GM12891 (cell line): ENCODE data around the gene PLAU.

Source experiments
- PAX5 ChIP-seq: IDR thresholded peaks from 2 replicates; pipeline ENCODE4 v1.6.1; 2011; ENCODE audit warnings: low read length, moderate library complexity, mild to moderate bottlenecking; ENCODE audit not compliant: insufficient read depth, severe bottlenecking
- POLR2A ChIP-seq: IDR thresholded peaks from 2 replicates; pipeline ENCODE4 v1.6.1; 2011; ENCODE audit warnings: low read depth, low read length, control low read depth
- POLR2AphosphoS5 ChIP-seq: IDR thresholded peaks from 2 replicates; pipeline ENCODE4 v1.6.1; 2011; ENCODE audit warnings: low read depth, low read length, control low read depth
- POU2F2 ChIP-seq: IDR thresholded peaks from 2 replicates; pipeline ENCODE4 v1.6.1; 2011; ENCODE audit warnings: low read depth, mild to moderate bottlenecking, control low read depth, low read length, moderate library complexity
- SPI1 ChIP-seq: IDR thresholded peaks from 2 replicates; pipeline ENCODE4 v1.6.1; 2011; ENCODE audit warnings: low read depth, low read length, control low read depth
- TAF1 ChIP-seq: IDR thresholded peaks from 2 replicates; pipeline ENCODE4 v1.6.1; 2011; ENCODE audit warnings: low read depth, low read length, control low read depth

GRCh38 chr10:73876971-73877370, 34.0 kb upstream of the PLAU start:
- no peak for TF ChIP-seq TAF1
- no peak for TF ChIP-seq POLR2A
- no peak for TF ChIP-seq POLR2AphosphoS5
- no peak for TF ChIP-seq SPI1
- no peak for TF ChIP-seq PAX5
- TF ChIP-seq POU2F2: no peak
